ENCODE results near the gene SPAAR.
"Not testable (repeated sequence)": the region's sequence is repeated elsewhere in the genome, so short reads cannot be mapped to it uniquely, and the experiment has no call there.

Gene SPAAR

GRCh38 chr9:35903049-35903448 is 6.2 kb upstream of the SPAAR start:
- no peak overlapping the region for H3K4me3 ChIP-seq (ENCODE audit: low read depth, low read length)

GRCh38 chr9:35904338-35904737 is 5.0 kb upstream of the SPAAR start:
- H3K4me3 ChIP-seq (ENCODE audit: low read depth, low read length): no peak overlapping the region

- H3K4me3 ChIP-seq (ENCODE audit: low read depth, low read length): no peak overlapping the region
Measured at GRCh38 chr9:35905051-35905781, 4.1 kb upstream of the SPAAR start.

GRCh38 chr9:35905912-35906679 is 3.2 kb upstream of the SPAAR start, which contains the start of gene HRCT1:
HRCT1 (plus strand) TSS chr9:35906202; CDS start chr9:35906288, 86 bp downstream.
- no peak within 1 kb of the TSS for H3K4me3 ChIP-seq (ENCODE audit: low read depth, low read length)

DNA sequence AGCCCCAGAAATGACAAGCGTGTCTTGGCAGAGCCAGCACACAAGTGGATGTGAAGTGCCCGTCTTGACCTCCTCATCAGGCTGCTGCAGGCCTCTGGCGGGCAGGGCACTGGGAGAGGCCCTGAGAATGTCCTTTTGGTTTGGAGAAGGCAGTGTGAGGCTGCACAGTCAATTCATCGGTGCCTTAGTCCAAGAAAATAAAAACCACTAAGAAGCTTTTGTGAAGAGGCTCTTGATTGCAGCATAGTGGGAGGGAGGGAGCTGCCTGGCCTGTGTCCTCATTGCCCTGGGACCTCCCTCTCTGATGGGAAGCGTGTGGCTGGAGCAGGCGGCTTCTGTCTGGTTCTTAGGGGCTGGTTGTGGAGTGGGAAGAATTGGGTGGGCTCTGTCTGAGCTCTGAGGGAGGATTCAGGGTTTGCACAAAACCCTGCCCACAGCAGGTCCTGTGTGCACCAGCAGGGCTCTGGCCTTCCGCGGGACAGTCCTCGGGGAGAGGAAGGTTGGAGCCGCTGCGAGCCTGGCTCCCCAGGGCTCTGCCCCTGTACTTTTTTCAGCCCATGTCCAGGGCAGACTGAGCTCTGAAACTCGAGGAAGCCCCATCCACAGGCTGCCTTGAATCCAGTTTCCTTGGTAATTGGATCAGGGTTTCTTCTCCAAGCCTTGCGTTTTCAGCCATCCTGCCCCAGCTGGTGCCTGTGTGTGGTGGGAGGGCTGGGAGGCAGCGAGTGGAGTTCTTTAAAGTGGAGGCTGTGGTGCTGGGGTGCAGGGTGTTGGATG is 2.2 kb upstream of the SPAAR start:
- H3K4me3 ChIP-seq (ENCODE audit: low read depth, low read length): no peak overlapping the region

DNA sequence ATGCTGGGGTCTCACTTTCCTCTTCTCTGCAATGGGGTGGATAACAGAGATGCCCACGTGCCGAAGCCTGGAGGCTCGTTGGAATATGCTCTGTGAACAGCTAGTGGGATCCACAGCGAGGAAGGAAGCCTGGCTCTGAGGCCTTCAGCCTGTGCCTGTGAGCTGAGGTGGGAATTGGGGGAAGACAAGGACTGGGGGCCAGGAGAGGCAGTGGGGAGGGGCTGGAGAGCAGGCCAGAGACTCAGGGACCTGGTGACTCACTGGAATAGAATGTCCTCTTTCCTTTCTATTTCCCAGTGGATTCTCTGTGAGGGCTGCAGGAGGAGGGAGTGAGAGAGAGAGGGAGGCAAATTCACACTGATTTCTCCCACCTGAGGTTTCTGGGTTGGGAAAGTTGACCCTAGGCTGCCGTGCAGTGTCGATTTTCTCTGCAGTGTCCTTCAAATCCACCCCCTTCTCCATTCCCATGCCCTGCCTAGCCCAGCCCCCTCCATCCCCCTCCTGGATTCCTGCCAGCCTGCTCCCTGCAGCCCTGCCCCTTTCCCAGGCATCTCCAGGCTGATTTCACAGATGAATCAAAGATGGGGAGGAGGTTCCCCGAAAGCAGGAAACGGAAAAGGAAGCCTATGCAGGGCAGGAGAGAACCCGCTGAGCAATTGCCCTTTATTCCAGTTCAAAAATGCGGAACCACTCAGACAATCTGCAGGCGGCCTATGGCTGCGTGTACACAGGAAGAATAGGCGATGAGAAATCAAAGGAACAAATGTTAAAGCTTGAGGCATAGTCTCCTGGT is 1.4 kb upstream of the SPAAR start:
- no peak overlapping the region for H3K4me3 ChIP-seq (ENCODE audit: low read depth, low read length)

GRCh38 chr9:35908504-35909125 is 675 bp upstream of the SPAAR start:
- no peak overlapping the region for H3K4me3 ChIP-seq (ENCODE audit: low read depth, low read length)

GRCh38 chr9:35909687-35910612 is 660 bp downstream of the SPAAR start:
- H3K4me3 ChIP-seq (ENCODE audit: low read depth, low read length): no peak overlapping the region

DNA sequence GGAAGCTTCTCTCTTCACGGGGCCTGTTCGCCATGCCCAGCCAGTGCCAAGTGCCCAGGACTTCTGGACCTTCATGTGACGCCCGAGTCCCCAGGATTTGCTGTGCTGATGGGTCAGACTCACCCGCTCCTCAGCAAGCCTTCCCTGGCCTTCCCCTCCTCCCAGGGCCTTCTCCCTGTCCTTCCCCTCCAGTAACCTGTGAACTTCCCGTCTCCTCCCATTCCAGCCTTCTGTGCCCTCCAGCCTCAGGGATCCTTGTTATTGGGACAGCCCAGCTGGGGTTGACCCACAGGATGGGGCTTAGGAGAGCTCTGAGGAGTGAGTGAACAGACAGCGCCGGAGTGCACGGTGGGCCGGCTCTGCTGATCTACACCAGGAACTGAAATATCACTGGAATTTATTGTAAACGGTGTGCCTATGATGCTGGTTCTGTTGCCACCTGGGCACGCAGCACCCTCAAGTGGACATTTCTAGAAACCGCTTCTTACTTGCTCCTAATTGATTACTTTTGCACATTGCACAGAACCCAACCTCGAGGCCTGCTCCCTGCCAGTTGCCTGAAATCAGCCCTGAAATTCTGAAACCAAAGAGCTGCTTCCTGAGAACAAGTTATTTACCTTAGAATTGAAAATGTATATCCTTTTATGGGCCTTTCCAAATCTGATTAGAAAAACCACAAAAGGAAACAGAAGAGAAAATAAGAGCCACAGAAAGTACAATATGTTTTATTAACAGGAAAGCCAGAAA is 1.5 kb downstream of the SPAAR start:
- no peak overlapping the region for H3K4me3 ChIP-seq (ENCODE audit: low read depth, low read length)

- H3K4me3 ChIP-seq (ENCODE audit: low read depth, low read length): no peak overlapping the region
Measured at GRCh38 chr9:35911690-35912089, 2.4 kb downstream of the SPAAR start.

DNA sequence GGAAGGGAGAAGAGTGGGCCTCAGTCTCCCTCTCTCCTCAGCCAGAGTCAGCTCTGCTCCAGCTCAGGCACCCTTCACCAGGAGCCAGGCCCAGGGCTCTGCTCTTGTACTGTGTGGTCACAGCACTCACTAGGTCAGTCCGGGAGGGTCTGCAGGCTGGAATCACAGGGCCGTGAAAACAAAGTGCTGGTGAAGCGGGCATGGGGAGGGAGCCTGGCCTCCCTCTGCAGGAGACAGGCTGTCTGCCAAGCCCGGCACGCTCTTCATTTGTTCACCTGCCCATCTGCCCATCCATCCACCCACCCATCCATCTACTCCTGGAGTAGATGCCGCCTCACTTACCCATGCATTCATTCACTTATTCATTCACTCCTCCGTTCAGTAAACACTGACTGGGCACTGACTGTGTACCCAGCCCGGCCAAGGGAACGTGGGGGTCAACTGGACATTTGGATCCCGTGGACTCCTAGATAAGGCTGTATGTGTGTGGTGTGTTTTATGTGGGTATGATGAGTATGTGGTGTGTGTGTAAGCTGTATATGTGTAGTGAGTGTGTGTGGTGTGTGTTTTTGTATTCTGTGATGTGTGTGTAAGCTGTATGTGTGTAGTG is 3.6 kb downstream of the SPAAR start:
- no peak overlapping the region for H3K4me3 ChIP-seq (ENCODE audit: low read depth, low read length)

DNA sequence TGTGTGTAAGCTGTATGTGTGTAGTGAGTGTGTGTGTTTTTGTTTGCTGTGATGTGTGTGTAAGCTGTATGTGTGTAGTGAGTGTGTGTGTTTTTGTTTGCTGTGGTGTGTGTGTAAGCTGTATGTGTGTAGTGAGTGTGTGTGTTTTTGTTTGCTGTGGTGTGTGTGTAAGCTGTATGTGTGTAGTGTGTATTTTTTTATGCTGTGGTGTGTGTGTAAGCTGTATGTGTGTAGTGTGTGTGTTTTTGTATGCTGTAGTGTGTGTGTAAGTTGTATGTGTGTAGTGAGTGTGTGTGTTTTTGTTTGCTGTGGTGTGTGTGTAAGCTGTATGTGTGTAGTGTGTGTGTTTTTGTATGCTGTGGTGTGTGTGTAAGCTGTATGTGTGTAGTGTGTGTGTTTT is 4.1 kb downstream of the SPAAR start:
- H3K4me3 ChIP-seq (ENCODE audit: low read depth, low read length): not testable (repeated sequence)

DNA sequence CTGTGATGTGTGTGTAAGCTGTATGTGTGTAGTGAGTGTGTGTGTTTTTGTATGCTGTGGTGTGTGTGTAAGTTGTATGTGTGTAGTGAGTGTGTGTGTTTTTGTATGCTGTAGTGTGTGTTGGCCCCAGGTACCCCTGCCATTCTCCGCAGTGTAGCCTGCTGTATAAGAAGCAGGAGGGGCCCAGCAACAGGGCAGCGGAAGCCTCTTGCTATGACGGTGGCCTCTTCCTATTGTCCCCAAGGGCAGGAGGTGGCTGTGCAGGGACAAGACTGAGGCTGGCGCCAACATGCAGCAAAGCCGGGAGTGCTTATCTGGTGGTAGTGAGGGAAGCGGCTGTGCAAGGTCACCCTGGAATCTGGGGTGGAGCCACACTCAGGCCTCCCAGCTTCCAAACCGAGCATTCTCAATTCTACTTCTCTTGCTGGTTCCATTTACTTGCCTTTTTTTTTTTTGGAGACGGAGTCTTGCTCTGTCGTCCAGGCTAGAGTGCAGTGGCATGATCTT is 5.1 kb downstream of the SPAAR start:
- no peak overlapping the region for H3K4me3 ChIP-seq (ENCODE audit: low read depth, low read length)

DNA sequence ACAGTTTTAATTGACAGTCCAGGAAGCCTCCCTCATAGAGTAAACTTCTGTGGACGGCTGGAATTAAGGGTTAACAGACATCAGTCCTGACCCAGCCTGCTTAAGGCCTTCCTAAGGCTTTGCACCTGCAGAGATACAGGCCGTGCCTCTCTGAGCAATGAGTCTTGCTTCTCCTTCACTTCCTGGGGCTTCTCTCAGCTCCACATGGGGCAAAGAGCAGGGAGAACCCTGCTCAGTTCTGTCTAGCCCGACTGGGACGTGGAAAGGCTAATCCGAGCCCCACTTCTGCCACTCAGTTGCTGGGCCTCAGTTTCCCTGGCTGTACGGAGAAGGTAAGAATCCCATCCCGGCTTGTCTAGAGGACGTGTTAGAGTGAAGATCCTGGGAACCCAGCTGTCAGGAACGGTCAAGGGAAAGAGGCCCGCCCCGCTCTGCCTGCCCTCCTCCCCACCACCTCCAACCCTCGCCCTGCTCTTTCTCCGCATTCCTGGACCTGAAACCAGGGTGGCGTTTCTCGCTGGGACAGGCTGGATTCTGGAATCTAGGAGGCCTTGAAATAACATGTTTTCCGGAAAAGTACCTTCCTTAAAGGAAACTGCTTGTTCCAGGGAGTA is 6.5 kb downstream of the SPAAR start:
- H3K4me3 ChIP-seq (ENCODE audit: low read depth, low read length): no peak overlapping the region

DNA sequence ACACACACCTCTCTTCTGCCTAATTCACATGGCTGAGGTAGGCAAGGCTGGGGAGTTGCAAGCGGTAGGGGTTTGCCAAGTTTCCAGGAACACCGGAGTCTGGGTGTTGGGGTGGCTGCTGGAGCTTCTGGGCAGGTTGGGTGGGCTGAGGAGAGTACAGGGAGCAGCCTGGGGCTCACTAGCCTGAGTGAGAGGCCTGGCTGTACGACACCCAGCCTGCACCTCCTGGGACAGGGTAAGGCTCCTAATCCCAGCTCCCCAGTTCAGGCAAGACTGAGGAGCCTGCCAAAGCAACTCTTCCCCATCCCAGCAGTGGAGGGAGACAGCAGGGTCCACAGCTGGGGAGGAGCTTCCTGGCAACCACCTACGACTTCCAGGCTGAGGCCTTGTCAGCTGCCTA is 8.0 kb downstream of the SPAAR start:
- no peak overlapping the region for H3K4me3 ChIP-seq (ENCODE audit: low read depth, low read length)

DNA sequence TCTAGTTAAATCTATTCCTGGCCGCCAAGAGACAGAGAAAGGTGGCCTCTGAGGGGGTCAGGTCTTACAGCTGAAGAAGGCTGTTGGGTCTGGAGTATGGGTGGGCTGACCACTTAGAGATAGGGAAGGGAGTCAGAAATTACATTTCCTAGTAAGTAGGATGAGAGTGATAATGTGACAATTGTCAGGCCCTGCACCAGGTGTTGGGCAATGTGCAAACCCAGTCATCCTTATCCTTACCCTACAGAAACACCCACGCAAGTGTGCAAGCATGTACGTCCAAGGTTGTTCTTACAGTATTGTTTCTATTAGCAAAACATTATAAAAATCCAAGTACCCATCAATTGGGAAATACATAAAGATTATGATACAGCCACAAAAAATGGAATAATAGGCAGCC is 9.5 kb downstream of the SPAAR start:
- H3K4me3 ChIP-seq (ENCODE audit: low read depth, low read length): no peak overlapping the region

DNA sequence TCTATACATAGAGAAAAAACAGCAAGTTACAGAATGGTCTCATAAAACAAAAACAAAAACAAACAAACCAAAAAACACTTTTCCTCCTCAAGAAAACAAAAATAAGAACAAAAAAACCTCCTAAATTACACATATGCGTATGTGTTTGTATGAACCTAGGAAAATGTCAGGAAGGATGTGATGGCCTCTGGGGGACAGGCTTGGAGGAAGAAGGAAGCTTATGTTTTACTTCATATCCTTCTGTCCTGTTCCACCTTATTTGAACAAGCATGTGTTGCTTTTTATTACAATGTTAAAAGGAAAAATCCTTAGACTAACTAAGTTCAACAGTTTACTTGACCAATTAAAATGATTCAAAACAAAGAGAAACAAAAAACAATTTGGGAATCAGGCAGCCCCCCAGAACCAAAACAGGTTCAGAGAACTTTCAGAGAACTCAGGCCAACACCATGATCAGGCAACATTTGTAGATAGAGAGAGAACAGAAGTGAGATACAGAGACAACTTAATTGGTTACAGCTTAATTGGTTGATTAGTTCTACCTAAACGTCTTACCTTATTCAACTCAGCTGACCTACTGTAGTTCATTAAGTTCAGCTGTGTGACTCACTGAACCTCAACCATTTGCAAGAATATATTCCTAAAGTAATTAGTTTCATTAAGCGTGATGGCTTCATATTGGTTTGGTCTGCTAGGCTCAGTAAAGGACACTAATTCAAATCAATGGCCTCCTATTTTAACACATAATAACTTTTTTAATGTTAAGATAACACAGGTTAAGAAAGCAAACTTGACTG is 10.1 kb downstream of the SPAAR start:
- no peak overlapping the region for H3K4me3 ChIP-seq (ENCODE audit: low read depth, low read length)
